T47D (cell line): ENCODE results near the gene ENDOV.

Source experiments
- DNase-seq, 2 experiments: peaks; one replicate each; pipeline versions ENCODE4 v3.0.0 to v3.0.0-alpha.2; 2011 to 2012; ENCODE audit warnings: low read depth in 1 of 2, low spot score in 1 of 2
- JUND ChIP-seq: IDR thresholded peaks from 2 replicates; pipeline ENCODE4 v1.6.1; 2012; ENCODE audit warnings: low read depth
- in situ Hi-C: cut with HindIII; loops from 2 replicates; pipeline ENCODE4 v1.10.0; 2016; ENCODE audit warnings: low sequenced_read_pairs, low pct_unique_long_range_greater_than_20kb

The ENDOV gene

DNA sequence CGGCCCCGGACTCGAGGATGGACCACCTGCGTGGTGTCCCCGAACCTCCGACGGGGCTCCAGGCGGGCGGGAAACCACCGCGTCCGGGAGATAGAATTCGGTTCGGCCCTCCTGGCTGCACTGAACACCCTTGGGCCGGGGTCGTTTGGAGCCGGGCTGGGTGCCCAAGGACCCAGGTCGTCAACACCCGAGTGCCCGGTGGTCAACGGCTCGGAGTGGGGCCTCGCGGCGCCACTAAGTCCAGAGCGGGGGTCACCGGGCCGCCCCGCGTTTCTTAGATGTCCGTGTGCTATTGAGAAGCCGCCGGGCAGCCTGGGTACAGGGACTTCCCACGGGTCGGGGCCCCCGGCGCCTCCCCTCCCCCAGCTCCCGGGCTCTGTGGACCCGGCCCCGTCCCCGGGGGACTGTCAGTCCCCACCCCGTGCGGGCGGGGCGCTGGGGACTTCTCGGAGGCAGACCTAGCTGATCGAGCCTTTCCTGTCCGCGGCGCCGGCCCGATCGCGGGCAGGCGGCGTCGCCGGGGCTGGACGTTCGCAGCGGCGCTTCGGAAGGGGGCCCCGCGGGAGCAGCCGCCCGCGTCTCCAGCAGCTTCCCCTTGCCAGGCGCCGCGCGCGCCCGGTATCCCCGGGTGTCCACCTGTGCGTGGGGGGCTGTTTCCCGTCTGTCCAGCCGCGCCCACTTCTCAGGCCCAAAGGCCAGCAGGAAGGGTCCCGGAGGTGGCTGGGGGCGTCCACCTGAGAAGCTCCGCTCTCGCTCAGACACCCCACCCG is 62.1 kb downstream of the ENDOV start:
- in situ Hi-C loops = no loop called here
- no peak for DNase-seq
- TF ChIP-seq JUND = no peak

GRCh38 chr17:80477647-80478478 is 62.9 kb downstream of the ENDOV start:
- in situ Hi-C loops = no loop called here
- no peak for TF ChIP-seq JUND
- DNase-seq = no peak

DNA sequence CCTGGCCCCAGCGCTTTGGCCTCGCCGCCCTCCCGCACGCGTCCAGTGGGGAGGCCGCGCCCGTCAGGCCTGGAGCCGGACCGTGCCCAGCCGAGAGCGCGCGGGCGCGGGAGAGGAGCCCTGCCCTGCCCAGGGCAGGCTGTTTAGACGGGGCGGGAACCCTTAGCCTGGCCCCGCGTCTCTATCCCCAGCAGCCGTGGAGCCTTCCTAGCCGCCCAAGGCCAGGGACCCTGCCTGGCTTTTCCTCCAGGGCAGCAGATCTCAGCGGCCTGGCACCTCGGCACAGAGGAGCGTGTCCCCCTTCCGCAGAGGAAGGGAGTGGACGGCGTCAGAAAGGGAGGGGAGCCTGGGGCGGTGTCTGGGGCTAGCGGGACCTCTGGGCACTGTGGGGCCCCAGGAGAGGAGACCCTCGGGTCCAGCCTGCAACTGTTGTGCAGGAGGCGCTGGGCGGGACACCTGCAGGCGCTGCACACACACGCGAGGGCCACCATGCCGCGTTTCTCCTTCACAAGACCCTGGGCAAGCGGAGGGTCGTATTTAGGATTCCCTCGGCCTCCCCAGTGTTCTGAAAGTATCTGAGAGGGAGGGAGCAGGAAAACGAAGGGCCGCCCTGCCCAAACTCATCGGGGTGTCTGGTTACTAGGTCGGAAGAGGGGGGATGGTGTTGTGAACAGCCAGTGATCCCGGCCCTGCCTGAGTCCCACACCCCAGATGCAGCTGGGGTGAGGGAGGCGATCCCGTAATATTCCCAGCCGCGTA is 63.7 kb downstream of the ENDOV start:
- in situ Hi-C loops = no loop called here
- no peak for TF ChIP-seq JUND
- DNase-seq = no peak

DNA sequence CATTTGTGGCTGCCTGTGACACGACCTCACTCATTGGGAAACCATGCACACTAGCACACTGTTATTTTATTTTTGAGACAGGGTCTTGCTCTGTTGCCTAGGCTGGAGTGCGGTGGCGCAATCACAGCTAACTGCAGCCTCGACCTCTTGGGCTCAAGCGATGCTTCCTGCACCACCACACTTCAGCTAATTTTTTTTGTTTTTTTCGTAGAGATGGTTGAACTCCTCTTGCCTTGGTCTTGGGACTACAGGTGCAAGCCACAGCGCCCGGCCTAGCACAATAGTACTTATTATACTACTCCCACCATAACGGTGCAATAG is 64.2 kb downstream of the ENDOV start:
- TF ChIP-seq JUND = no peak
- in situ Hi-C loops = no loop called here
- DNase-seq = no peak

DNA sequence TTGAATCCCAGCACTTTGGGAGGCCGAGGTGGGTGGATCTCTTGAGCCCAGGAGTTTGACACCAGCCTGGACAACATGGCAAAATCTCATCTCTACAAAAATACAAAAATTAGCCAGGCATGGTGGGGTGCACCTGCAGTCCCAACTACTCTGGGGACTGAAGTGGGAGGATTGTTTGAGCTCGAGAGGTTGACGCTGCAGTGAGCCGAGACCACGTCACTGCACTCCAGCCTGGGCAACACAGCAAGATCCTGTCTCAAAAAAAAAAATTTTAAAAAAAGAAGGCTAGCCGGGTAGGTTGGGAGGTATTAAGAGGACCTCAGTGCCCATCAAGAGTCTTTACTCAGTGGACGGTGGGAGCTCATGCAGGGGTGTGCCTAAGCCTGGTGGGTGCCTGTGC is 65.3 kb downstream of the ENDOV start:
- in situ Hi-C loops = no loop called here

DNA sequence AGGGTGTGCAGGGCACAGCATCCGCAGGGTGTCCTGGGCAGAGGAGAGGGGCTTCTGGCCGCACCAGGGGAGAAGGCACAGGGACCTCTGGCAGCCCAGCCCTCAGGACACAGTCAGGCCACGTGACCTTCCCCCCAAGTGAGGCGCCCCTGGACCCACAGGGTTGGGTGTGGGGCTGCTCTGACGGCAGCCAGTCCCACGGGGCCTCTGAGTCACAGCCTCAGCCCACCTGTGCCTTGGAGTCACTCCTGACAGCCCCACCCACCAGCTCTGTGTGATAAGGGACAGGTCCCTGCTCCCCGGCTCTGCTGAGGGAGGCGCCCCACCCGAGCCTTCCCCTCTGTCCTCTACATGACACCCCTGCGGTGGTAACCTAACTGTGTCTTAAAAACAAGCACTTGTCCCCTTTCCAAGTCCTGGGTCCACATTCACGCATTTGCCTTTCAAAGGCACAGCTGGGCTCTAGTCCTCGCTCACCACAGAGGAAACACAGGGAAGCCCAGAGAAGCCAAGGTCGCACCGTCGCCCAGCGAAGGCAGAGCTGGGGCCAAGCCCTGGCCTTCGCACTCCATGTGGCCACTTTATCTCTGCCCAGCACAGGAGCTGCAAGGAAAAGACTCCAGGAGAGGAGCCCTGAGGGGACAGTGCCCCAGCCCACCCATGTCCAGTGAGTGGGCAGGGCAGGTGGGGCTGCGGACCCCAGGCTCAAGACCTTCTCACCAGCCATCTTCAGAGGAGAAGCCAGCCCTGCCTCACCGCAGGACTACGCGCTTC is 66.5 kb downstream of the ENDOV start:
- no peak for DNase-seq
- no peak for TF ChIP-seq JUND
- in situ Hi-C loops = no loop called here

More for the DNA sequence above, 65.3 kb downstream of the ENDOV start:
- TF ChIP-seq JUND = no peak
- DNase-seq = no peak

GRCh38 chr17:80482058-80482318 is 67.0 kb downstream of the ENDOV start:
- no peak for TF ChIP-seq JUND
- no peak for DNase-seq
- in situ Hi-C loops = no loop called here

DNA sequence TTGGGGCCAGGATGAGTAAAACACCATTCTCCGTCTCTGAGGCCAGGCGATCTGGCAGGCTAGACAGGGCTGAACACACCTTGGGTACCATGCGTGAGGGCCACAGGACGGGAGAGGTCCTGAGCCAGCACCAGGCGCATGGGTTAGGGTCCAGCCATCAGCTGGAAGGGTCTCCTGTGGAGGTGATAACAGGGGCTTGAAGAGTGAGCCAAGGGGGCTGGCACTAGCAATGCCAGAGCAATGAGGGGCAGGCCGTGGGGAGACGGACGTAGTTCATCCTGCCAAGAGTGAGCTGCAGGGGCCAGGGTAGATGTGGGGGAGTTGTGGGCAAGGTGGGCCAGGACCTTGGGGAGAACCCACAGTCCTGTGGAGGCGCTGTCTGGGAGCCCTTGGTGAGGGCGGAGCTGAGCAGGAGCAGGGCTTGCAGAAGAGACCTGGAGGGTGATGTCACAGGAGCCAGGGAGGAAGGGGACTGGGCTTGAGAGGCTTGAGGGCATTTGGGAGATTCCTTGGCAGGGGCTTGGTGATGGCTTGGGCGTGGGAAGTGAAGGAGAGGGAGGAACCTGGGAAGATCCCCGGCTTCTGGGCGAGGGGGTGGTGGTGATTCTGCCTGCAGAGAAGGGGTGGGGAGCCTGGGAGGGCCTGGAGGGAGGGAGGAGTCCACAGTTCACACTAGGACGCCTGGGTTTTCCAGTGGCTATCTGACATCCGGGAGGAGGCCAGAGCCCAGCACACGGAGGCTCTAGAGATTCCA is 67.8 kb downstream of the ENDOV start:
- no peak for DNase-seq
- TF ChIP-seq JUND = no peak
- in situ Hi-C loops = no loop called here

- TF ChIP-seq JUND = no peak
- in situ Hi-C loops = no loop called here
Observed at GRCh38 chr17:80485846-80486245, 70.9 kb downstream of the ENDOV start.

DNA sequence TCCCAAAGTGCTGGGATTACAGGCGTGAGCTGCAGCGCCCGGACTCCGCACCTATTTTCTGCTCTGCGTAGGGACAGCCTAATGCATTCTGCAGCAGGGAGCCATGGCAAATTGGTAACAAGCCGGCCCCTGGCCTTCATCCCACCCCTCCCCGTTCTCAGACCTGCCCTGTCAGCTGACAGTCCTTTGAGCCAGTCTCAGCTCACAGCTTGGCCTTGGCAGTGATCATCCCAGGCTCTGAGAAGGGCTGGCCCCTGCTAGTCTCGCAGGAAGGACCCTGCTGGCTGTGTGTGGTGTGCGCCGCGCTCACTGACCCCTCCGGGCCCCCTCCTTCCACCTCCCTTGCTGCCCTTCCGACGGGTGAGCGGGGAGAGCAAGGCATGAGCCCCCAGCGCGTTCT is 71.7 kb downstream of the ENDOV start:
- no peak for TF ChIP-seq JUND
- DNase-seq = no peak
- in situ Hi-C loops = no loop called here

More at GRCh38 chr17:80485846-80486245, 70.9 kb downstream of the ENDOV start:
- no peak for DNase-seq

- no peak for TF ChIP-seq JUND
- in situ Hi-C loops = no loop called here
- no peak for DNase-seq
Observed at GRCh38 chr17:80487511-80487910, 72.5 kb downstream of the ENDOV start.
